H9 (cell line): ENCODE measurements around the gene CLPSL2. TPM values are rescaled to one million over a fixed set of nuclear protein-coding genes. Genes with fewer than 3 reads are reported as not detected.

Source experiments
- DNase-seq: peaks from one replicate; pipeline ENCODE4 v3.0.0-alpha.2; 2017
- H2AFZ ChIP-seq: one replicate; pipeline ENCODE4 v1.6.1; 2013; ENCODE audit warnings: mild to moderate bottlenecking, low read length, control low read depth, moderate library complexity
- H2AK5ac ChIP-seq: 2 replicates; pipeline ENCODE4 v1.6.1; 2013; ENCODE audit warnings: low read length, control low read depth, mixed read lengths; ENCODE audit not compliant: insufficient read length
- H2BK120ac ChIP-seq: one replicate; pipeline ENCODE4 v1.6.1; 2013; ENCODE audit warnings: low read depth, mild to moderate bottlenecking, low read length, control low read depth, inconsistent platforms; ENCODE audit not compliant: poor library complexity, severe bottlenecking
- H2BK12ac ChIP-seq: 2 replicates; pipeline ENCODE4 v1.6.1; 2013; ENCODE audit warnings: low read length, control low read depth, mixed read lengths, low read depth; ENCODE audit not compliant: insufficient read length
- H2BK15ac ChIP-seq: 2 replicates; pipeline ENCODE4 v1.6.1; 2013; ENCODE audit warnings: low read depth, low read length, control low read depth
- H2BK20ac ChIP-seq: one replicate; pipeline ENCODE4 v1.6.1; 2013; ENCODE audit warnings: low read depth, mild to moderate bottlenecking, low read length, control low read depth, inconsistent platforms; ENCODE audit not compliant: poor library complexity, severe bottlenecking
- H2BK5ac ChIP-seq: 2 replicates; pipeline ENCODE4 v1.6.1; 2013; ENCODE audit warnings: low read length, control low read depth, mixed read lengths; ENCODE audit not compliant: insufficient read length
- H3K14ac ChIP-seq: 2 replicates; pipeline ENCODE4 v1.6.1; 2013; ENCODE audit warnings: low read length, control low read depth; ENCODE audit not compliant: insufficient read depth
- H3K18ac ChIP-seq: 2 replicates; pipeline ENCODE4 v1.6.1; 2013; ENCODE audit warnings: low read depth, mild to moderate bottlenecking, mixed read lengths, low read length, control low read depth; ENCODE audit not compliant: insufficient read length
- H3K23ac ChIP-seq: 2 replicates; pipeline ENCODE4 v1.6.1; 2013; ENCODE audit warnings: low read length, control low read depth, mixed read lengths, low read depth; ENCODE audit not compliant: insufficient read length
- H3K23me2 ChIP-seq: 2 replicates; pipeline ENCODE4 v1.6.1; 2013; ENCODE audit warnings: low read depth, mild to moderate bottlenecking, mixed read lengths, low read length, control low read depth; ENCODE audit not compliant: insufficient read length, poor library complexity, severe bottlenecking
- H3K27ac ChIP-seq: 2 replicates; pipeline ENCODE4 v1.5.1; 2013; ENCODE audit warnings: low read length, control low read depth, mixed read lengths, low read depth; ENCODE audit not compliant: insufficient read length
- H3K27me3 ChIP-seq: 2 replicates; pipeline ENCODE4 v1.6.1; 2013; ENCODE audit warnings: low read length, control low read depth, inconsistent platforms; ENCODE audit not compliant: insufficient read depth
- H3K4ac ChIP-seq: 2 replicates; pipeline ENCODE4 v1.6.1; 2013; ENCODE audit warnings: low read depth, mild to moderate bottlenecking, control low read depth, inconsistent platforms, low read length, moderate library complexity
- H3K4me1 ChIP-seq: 2 replicates; pipeline ENCODE4 v1.6.1; 2013; ENCODE audit warnings: low read length, control low read depth, inconsistent platforms; ENCODE audit not compliant: insufficient read depth
- H3K4me2 ChIP-seq: 2 replicates; pipeline ENCODE4 v1.6.1; 2013; ENCODE audit warnings: low read length, control low read depth, mixed read lengths; ENCODE audit not compliant: insufficient read length, insufficient read depth
- H3K56ac ChIP-seq: 2 replicates; pipeline ENCODE4 v1.6.1; 2013; ENCODE audit warnings: low read depth, mild to moderate bottlenecking, mixed read lengths, low read length, control low read depth; ENCODE audit not compliant: insufficient read length
- H3K79me1 ChIP-seq: 2 replicates; pipeline ENCODE4 v1.6.1; 2013; ENCODE audit warnings: low read depth, mild to moderate bottlenecking, moderate library complexity, low read length, control low read depth, inconsistent platforms; ENCODE audit not compliant: insufficient read depth, poor library complexity, severe bottlenecking
- H3K79me2 ChIP-seq: 2 replicates; pipeline ENCODE4 v1.6.1; 2013; ENCODE audit warnings: low read length, control low read depth, inconsistent platforms; ENCODE audit not compliant: insufficient read depth
- H3K9ac ChIP-seq: 2 replicates; pipeline ENCODE4 v1.6.1; 2013; ENCODE audit warnings: low read length, control low read depth, mixed read lengths; ENCODE audit not compliant: insufficient read length; ENCODE audit errors: extremely low read depth
- H3K9me3 ChIP-seq: one replicate; pipeline ENCODE4 v1.6.1; 2013; ENCODE audit warnings: low read depth, low read length, inconsistent platforms; ENCODE audit not compliant: control insufficient read depth
- H3T11ph ChIP-seq: one replicate; pipeline ENCODE4 v1.6.1; 2013; ENCODE audit warnings: mild to moderate bottlenecking, low read length, control low read depth, inconsistent platforms
- H4K20me1 ChIP-seq: one replicate; pipeline ENCODE4 v1.6.1; 2013; ENCODE audit not compliant: control insufficient read depth, insufficient read length, insufficient read depth
- H4K5ac ChIP-seq: 2 replicates; pipeline ENCODE4 v1.6.1; 2013; ENCODE audit warnings: low read depth, mild to moderate bottlenecking, mixed read lengths, low read length, control low read depth; ENCODE audit not compliant: insufficient read length
- H4K8ac ChIP-seq: replicated peaks from 2 replicates; pipeline ENCODE4 v1.6.1; 2013; ENCODE audit warnings: low read length, control low read depth, mixed read lengths, low read depth; ENCODE audit not compliant: insufficient read length
- H4K91ac ChIP-seq: 2 replicates; pipeline ENCODE4 v1.6.1; 2013; ENCODE audit warnings: low read depth, mild to moderate bottlenecking, moderate library complexity, mixed read lengths, low read length, control low read depth; ENCODE audit not compliant: insufficient read length
- H3K27ac Mint-ChIP-seq, 3 experiments: 2 replicates in 2 of 3; 3 replicates in 1 of 3; pipeline ENCODE4 v1.8.0; 2020 to 2021; ENCODE audit warnings: mixed read lengths in 3 of 3, mild to moderate bottlenecking in 1 of 3, moderate library complexity in 1 of 3
- H3K27me3 Mint-ChIP-seq: 2 replicates; pipeline ENCODE4 v1.8.0; 2021; ENCODE audit warnings: low read depth, mild to moderate bottlenecking, moderate library complexity, mixed read lengths
- H3K36me3 Mint-ChIP-seq, 3 experiments: 2 replicates in 2 of 3; 3 replicates in 1 of 3; pipeline ENCODE4 v1.8.0; 2020 to 2021; ENCODE audit warnings: low read depth in 3 of 3, mixed read lengths in 3 of 3; ENCODE audit not compliant: insufficient read depth in 1 of 3
- H3K4me1 Mint-ChIP-seq, 2 experiments: 2 replicates each; pipeline ENCODE4 v1.8.0; 2020; ENCODE audit warnings: mixed read lengths in 2 of 2
- H3K4me3 Mint-ChIP-seq, 2 experiments: 2 replicates in 1 of 2; 3 replicates in 1 of 2; pipeline ENCODE4 v1.8.0; 2020 to 2021; ENCODE audit warnings: mild to moderate bottlenecking in 2 of 2, mixed read lengths in 2 of 2, moderate library complexity in 1 of 2
- H3K9me3 Mint-ChIP-seq, 2 experiments: 2 replicates in 1 of 2; 3 replicates in 1 of 2; pipeline ENCODE4 v1.8.0; 2020; ENCODE audit warnings: mild to moderate bottlenecking in 2 of 2, mixed read lengths in 2 of 2, moderate library complexity in 1 of 2
- WGBS: extraction: QIAGEN DNeasy Blood & Tissue Kit; methylation state at CpG from one replicate; pipeline ENCODE4 v1.1.7; 2013; ENCODE audit warnings: missing lambda C conversion rate, low lambda C conversion rate, mixed read lengths; ENCODE audit not compliant: insufficient read length; ENCODE audit errors: extremely low coverage; 5-methylcytosine and 5-hydroxymethylcytosine counted together
- total RNA-seq: library from RNA; stranded (reverse); gene quantifications from 2 replicates; pipeline ENCODE4 v1.2.1, GENCODE V29; 2021
- TF ChIP-seq, protein P1 (sequence below): fragments of 200-600 bp; sonication (generic); conservative IDR thresholded peaks from 3 replicates; pipeline ENCODE4 v1.8.0; 2021; ENCODE audit warnings: antibody characterized with exemption, mild to moderate bottlenecking

Gene CLPSL2
- total RNA-seq, 1 experiment from 2014 or later: 4.4 TPM

DNA sequence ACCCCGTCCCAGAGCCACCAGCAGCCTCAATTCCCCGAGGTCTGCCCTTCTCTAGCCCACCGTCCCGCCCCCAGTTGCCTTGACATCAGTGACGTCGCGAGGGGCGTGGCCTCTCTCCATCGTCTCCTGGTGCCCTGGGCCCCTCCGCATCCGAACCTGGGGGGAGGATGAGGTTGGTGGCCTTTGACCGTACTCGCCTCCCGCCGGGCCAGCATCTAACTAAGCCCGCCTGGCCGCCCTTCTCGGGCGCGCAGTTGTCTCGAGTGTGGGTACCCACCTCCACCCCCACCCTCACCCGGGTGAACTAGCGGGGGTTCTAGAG is 45.0 kb upstream of the CLPSL2 start:
- Histone ChIP-seq H4K5ac (no peak overlapping the region), H3K79me2 (no peaks in the 10 kb centered on the region), H3K56ac (no peak overlapping the region), H2BK15ac (no peak overlapping the region), H2BK12ac (no peak overlapping the region), H3K18ac (peak overlapping the region; percentile 92), H2BK120ac (no peak overlapping the region), H3K27ac (no peak overlapping the region), H3K4ac (no peak overlapping the region; the same call in 1 of the 2 replicates), H2AFZ (no peak overlapping the region), H2BK20ac (no peak overlapping the region), H3K23me2 (peaks cover 11% of the 10 kb centered on the region), H3K4me1 (peaks cover 15% of the 10 kb centered on the region), H3K9me3 (no peaks in the 10 kb centered on the region), H3K23ac (no peak overlapping the region), H4K20me1 (no peaks in the 10 kb centered on the region), H3K9ac (peak overlapping the region; percentile 22), H3K79me1 (no peaks in the 10 kb centered on the region), H3K4me2 (peak overlapping the region; percentile 92), H4K8ac (no peak overlapping the region), H4K91ac (no peak overlapping the region), H3T11ph (peak overlapping the region; percentile 68), H3K27me3 (peaks cover 2% of the 10 kb centered on the region; the same call in 1 of the 2 replicates), H2BK5ac (no peak overlapping the region), H3K14ac (peak overlapping the region; percentile 83), H2AK5ac (no peak overlapping the region)
- H3K9me3 Mint-ChIP-seq: no peaks in the 10 kb centered on the region
- H3K4me1 Mint-ChIP-seq: peaks cover 56 to 58% of the 10 kb centered on the region in 2 experiments
- WGBS: no CpG with 5 or more reads among the region's 23 CpGs
- H3K36me3 Mint-ChIP-seq: no peaks in the 10 kb centered on the region; a peak in 1 of 7 replicates
- H3K4me3 Mint-ChIP-seq: peak overlapping the region; percentile 75 to 92
- TF ChIP-seq, protein P1, sequence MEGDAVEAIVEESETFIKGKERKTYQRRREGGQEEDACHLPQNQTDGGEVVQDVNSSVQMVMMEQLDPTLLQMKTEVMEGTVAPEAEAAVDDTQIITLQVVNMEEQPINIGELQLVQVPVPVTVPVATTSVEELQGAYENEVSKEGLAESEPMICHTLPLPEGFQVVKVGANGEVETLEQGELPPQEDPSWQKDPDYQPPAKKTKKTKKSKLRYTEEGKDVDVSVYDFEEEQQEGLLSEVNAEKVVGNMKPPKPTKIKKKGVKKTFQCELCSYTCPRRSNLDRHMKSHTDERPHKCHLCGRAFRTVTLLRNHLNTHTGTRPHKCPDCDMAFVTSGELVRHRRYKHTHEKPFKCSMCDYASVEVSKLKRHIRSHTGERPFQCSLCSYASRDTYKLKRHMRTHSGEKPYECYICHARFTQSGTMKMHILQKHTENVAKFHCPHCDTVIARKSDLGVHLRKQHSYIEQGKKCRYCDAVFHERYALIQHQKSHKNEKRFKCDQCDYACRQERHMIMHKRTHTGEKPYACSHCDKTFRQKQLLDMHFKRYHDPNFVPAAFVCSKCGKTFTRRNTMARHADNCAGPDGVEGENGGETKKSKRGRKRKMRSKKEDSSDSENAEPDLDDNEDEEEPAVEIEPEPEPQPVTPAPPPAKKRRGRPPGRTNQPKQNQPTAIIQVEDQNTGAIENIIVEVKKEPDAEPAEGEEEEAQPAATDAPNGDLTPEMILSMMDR: no peak
- H3K27me3 Mint-ChIP-seq: peaks cover 19% of the 10 kb centered on the region
- peak overlapping the region; percentile 65 to 96 (median 93); a peak in 5 of 7 replicates for H3K27ac Mint-ChIP-seq
- peak; percentile 95 for DNase-seq
